Ovary (tissue), 9 donors: Measurements from ENCODE around the gene IL1RAP. TPM values are rescaled to one million over a fixed set of nuclear protein-coding genes. Genes with fewer than 3 reads are reported as not detected.

Source experiments
- DNase-seq, 5 donors: peaks; one replicate each; pipeline ENCODE4 v3.0.0-alpha.2; 2019 to 2020
- H3K27ac ChIP-seq, 2 donors: fragments of 200-600 bp; one replicate each; pipeline versions ENCODE4 v1.5.1 to v1.8.0; 2019 to 2022
- H3K27me3 ChIP-seq: fragments of 200-600 bp; one replicate; pipeline ENCODE4 v1.8.0; 2022
- H3K36me3 ChIP-seq: fragments of 200-600 bp; sonication (generic); one replicate; pipeline ENCODE4 v1.5.1; 2019
- H3K4me1 ChIP-seq: one replicate; pipeline ENCODE4 v1.8.1; 2013; ENCODE audit warnings: mild to moderate bottlenecking, moderate library complexity; ENCODE audit not compliant: insufficient read depth
- H3K4me3 ChIP-seq: fragments of 200-600 bp; sonication (generic); one replicate; pipeline ENCODE4 v1.5.1; 2017
- H3K9me3 ChIP-seq, 2 donors: fragments of 200-600 bp in 1 of 2; sonication (generic) in 1 of 2; one replicate each; pipeline versions ENCODE4 v1.5.1 to v1.8.1; 2013 to 2019; ENCODE audit warnings: mild to moderate bottlenecking in 1 of 2, moderate library complexity in 1 of 2
- EP300 ChIP-seq: sonication (generic); formaldehyde crosslinking; IDR thresholded peaks from one replicate; pipeline ENCODE4 v1.6.1; 2017; ENCODE audit warnings: antibody characterized with exemption
- POLR2A ChIP-seq: fragments of 450-650 bp; IDR thresholded peaks from one replicate; pipeline ENCODE4 v1.6.1; 2017; ENCODE audit warnings: antibody characterized with exemption, mild to moderate bottlenecking, moderate library complexity
- WGBS, 3 donors: extraction: QIAGEN DNeasy Blood & Tissue Kit in 1 of 3; methylation state at CpG; one replicate each; pipeline versions ENCODE4 v1.1.5 to v1.1.7; 2013 to 2017; 5-methylcytosine and 5-hydroxymethylcytosine counted together
- intact Hi-C, 4 donors: fragments of 100-400 bp; cut with DNase I; formaldehyde crosslinking; loops; one replicate each; pipeline versions ENCODE4 v1.11.0 to v1.15.1; 2022 to 2023
- polyA plus RNA-seq, 2 donors: library from polyadenylated mRNA; stranded (reverse); fragments of 200-250 nt in 1 of 2; fragments of 350-450 nt in 1 of 2; fragmentation: Illumina TruSeq in 1 of 2; extraction: RNeasy Lipid Tissue Mini Kit (QIAGEN cat#74804) in 1 of 2; gene quantifications; one replicate each; pipeline ENCODE4 v1.2.3, GENCODE V29; 2013 to 2014
- total RNA-seq, 7 donors: library from RNA; depleted of rRNA in 2 of 7; stranded (reverse); fragments of >200 nt in 2 of 7; fragmentation: NEBNext Ultra II Directional in 3 of 7; extraction: Animal tissue kit (Norgen Biotek cat#: 25700) in 3 of 7; gene quantifications; one replicate each; pipeline versions ENCODE4 v1.1.0 to v1.2.4, GENCODE V29; 2016 to 2023
- TF ChIP-seq, protein P1 (sequence below), 3 donors: fragments of 450-650 bp in 2 of 3; fragments of 200-600 bp in 1 of 3; IDR thresholded peaks; one replicate each; pipeline versions ENCODE4 v1.5.1 to v1.8.0; 2016 to 2022; ENCODE audit warnings: antibody characterized with exemption in 3 of 3, mild to moderate bottlenecking in 1 of 3
- donor health status: DM: no; HTN: no; CAD: no; lungs with moderate emphysema.
- donor health status: DM: no; HTN: no; CAD: no.
- donor health status: Bipolar disorder and iron deficiency.
- donor health status: DM: yes; HTN: yes; CAD: no.
- donor health status: DM: no; HTN: no; CAD: no.
- donor health status: DM: yes; HTN: yes; CAD: no.

Gene IL1RAP
- total and polyA plus RNA-seq, 9 donors, result 3.2 to 20.3 (median 7.8) TPM

DNA sequence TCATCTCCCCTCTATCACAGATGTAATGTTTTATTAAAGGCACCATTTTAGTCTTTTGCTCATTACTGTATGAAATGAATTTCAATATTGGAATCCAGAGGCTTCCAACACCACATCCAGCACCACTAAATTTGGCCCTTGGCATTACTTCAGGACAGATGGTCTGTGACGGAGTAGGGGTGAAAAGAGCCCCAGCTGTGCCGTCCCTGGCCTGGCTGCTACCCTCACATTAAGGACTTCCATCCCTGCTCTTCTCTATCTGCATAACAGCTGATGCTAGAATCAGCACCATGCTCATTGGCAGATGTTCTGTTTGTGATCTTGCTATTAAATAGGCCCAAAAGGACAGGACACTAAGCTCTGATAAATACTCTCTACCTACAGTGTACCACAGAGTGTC, 152.9 kb downstream of the IL1RAP start:
- Histone ChIP-seq H3K4me1 (no peaks in the 10 kb centered on the region), H3K27ac (no peak overlapping the region), H3K27me3 (no peaks in the 10 kb centered on the region), H3K36me3 (no peaks in the 10 kb centered on the region), H3K9me3 (no peaks in the 10 kb centered on the region), H3K4me3 (no peak overlapping the region)
- intact Hi-C loops, result no loop called here
- DNase-seq, result no peak
- 35 to 75% (median 55%) methylated on average over 2 of the region's 2 CpGs for WGBS, 3 donors
- TF ChIP-seq EP300, result no peak
- TF ChIP-seq, protein P1, sequence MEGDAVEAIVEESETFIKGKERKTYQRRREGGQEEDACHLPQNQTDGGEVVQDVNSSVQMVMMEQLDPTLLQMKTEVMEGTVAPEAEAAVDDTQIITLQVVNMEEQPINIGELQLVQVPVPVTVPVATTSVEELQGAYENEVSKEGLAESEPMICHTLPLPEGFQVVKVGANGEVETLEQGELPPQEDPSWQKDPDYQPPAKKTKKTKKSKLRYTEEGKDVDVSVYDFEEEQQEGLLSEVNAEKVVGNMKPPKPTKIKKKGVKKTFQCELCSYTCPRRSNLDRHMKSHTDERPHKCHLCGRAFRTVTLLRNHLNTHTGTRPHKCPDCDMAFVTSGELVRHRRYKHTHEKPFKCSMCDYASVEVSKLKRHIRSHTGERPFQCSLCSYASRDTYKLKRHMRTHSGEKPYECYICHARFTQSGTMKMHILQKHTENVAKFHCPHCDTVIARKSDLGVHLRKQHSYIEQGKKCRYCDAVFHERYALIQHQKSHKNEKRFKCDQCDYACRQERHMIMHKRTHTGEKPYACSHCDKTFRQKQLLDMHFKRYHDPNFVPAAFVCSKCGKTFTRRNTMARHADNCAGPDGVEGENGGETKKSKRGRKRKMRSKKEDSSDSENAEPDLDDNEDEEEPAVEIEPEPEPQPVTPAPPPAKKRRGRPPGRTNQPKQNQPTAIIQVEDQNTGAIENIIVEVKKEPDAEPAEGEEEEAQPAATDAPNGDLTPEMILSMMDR (IDR thresholded peaks at IDR 0.05), result no peak
- TF ChIP-seq POLR2A, result no peak

- intact Hi-C loops, result no loop called here
Observed at GRCh38 chr3:190671658-190672057, 157.8 kb downstream of the IL1RAP start.

DNA sequence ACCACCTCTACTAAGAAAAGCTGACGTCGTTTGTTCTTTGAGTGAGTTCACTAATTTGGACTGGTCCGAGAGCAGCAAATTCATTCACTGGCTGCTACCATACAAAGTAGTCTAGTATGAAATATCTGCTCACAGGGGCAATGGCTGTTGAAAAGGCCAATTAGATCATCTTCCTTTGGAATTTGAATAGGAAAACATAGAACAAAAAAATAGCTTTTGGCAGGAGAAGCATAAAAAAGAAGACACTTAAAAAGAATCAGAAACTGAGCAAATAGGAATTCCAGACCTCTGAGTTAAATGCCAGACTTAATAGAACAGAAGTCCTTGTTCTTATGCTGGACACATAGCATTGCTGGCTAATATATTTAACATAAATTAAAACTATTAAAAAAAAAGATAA, 159.3 kb downstream of the IL1RAP start:
- TF ChIP-seq, protein P1 (IDR thresholded peaks at IDR 0.05), result no peak
- no peak for TF ChIP-seq EP300
- TF ChIP-seq POLR2A, result no peak
- 45 to 56% (median 45%) methylated on average over 3 of the region's 3 CpGs for WGBS, 3 donors
- H3K36me3 ChIP-seq, result no peaks in the 10 kb centered on the region
- no peaks in the 10 kb centered on the region for H3K27me3 ChIP-seq
- no peak overlapping the region for H3K27ac ChIP-seq
- intact Hi-C loops, result no loop called here
- no peaks in the 10 kb centered on the region for H3K4me1 ChIP-seq
- H3K4me3 ChIP-seq, result no peak overlapping the region
- DNase-seq, result no peak
- H3K9me3 ChIP-seq, result no peaks in the 10 kb centered on the region

More at GRCh38 chr3:190671658-190672057, 157.8 kb downstream of the IL1RAP start:
- Histone ChIP-seq H3K27me3 (no peaks in the 10 kb centered on the region), H3K4me3 (no peak overlapping the region), H3K27ac (no peak overlapping the region), H3K4me1 (no peaks in the 10 kb centered on the region), H3K36me3 (no peaks in the 10 kb centered on the region), H3K9me3 (no peaks in the 10 kb centered on the region)
- TF ChIP-seq POLR2A, result no peak
- TF ChIP-seq, protein P1 (IDR thresholded peaks at IDR 0.05), result no peak
- no peak for TF ChIP-seq EP300
- no peak for DNase-seq
- WGBS, 3 donors, result 35 to 52% (median 36%) methylated on average over 4 of the region's 4 CpGs

- Histone ChIP-seq H3K9me3 (no peaks in the 10 kb centered on the region), H3K27me3 (no peaks in the 10 kb centered on the region), H3K4me3 (no peak overlapping the region), H3K27ac (no peak overlapping the region), H3K4me1 (no peaks in the 10 kb centered on the region), H3K36me3 (no peaks in the 10 kb centered on the region)
- intact Hi-C loops, result no loop called here
- DNase-seq, result no peak
- no peak for TF ChIP-seq POLR2A
- TF ChIP-seq, protein P1 (IDR thresholded peaks at IDR 0.05), result no peak
- TF ChIP-seq EP300, result no peak
- WGBS, 3 donors, result 85 to 89% (median 88%) methylated on average over 3 of the region's 3 CpGs
Observed at GRCh38 chr3:190676481-190676880, 162.6 kb downstream of the IL1RAP start.
